Measurements from ENCODE around the gene FANCC. TPM values are rescaled to one million over a fixed set of nuclear protein-coding genes. Genes with fewer than 3 reads are reported as not detected.

FANCC gene
- total RNA-seq, 2 experiments from 2014 or later, result 18.4 to 18.8 TPM

GRCh38 chr9:95104980-95105379, 212.5 kb downstream of the FANCC start:
- Mint-ChIP-seq H3K9me3 (ENCODE audit: low read depth) (no peaks in the 10 kb centered on the region), H3K36me3 (no peaks in the 10 kb centered on the region), H3K27me3 (no peaks in the 10 kb centered on the region), H3K4me1 (no peaks in the 10 kb centered on the region), H3K27ac (no peak overlapping the region), H3K4me3 (no peak overlapping the region)
- ATAC-seq (no peak), DNase-seq (no peak)
- CTCF ChIA-PET, result no interaction called here

GRCh38 chr9:95104581-95104960, 212.9 kb downstream of the FANCC start:
- no peaks in the 10 kb centered on the region for H3K36me3 Mint-ChIP-seq
- H3K4me3 Mint-ChIP-seq, result no peak overlapping the region
- H3K4me1 Mint-ChIP-seq, result no peaks in the 10 kb centered on the region
- H3K9me3 Mint-ChIP-seq (ENCODE audit: low read depth), result no peaks in the 10 kb centered on the region
- H3K27ac Mint-ChIP-seq, result no peak overlapping the region
- CTCF ChIA-PET, result no interaction called here
- H3K27me3 Mint-ChIP-seq, result no peaks in the 10 kb centered on the region
- DNase-seq, result no peak
- no peak for ATAC-seq

GRCh38 chr9:95103871-95104580, 213.5 kb downstream of the FANCC start:
- Mint-ChIP-seq H3K4me1 (no peaks in the 10 kb centered on the region), H3K27me3 (no peaks in the 10 kb centered on the region), H3K36me3 (no peaks in the 10 kb centered on the region), H3K4me3 (no peak overlapping the region), H3K27ac (no peak overlapping the region), H3K9me3 (ENCODE audit: low read depth) (no peaks in the 10 kb centered on the region)
- ATAC-seq (no peak), DNase-seq (no peak)
- CTCF ChIA-PET, result no interaction called here

GRCh38 chr9:95103281-95103771, 214.2 kb downstream of the FANCC start:
- no peak for DNase-seq
- Mint-ChIP-seq H3K27ac (no peak overlapping the region), H3K4me1 (no peaks in the 10 kb centered on the region), H3K9me3 (ENCODE audit: low read depth) (no peaks in the 10 kb centered on the region), H3K36me3 (no peaks in the 10 kb centered on the region), H3K4me3 (no peak overlapping the region), H3K27me3 (no peaks in the 10 kb centered on the region)
- ATAC-seq, result no peak
- CTCF ChIA-PET, result no interaction called here

- CTCF ChIA-PET, result no interaction called here
- Mint-ChIP-seq H3K9me3 (ENCODE audit: low read depth) (no peaks in the 10 kb centered on the region), H3K27ac (no peak overlapping the region), H3K36me3 (no peaks in the 10 kb centered on the region), H3K27me3 (no peaks in the 10 kb centered on the region), H3K4me1 (no peaks in the 10 kb centered on the region), H3K4me3 (no peak overlapping the region)
- DNase-seq, result no peak
- ATAC-seq, result no peak
Measured at GRCh38 chr9:95102572-95102971, 214.9 kb downstream of the FANCC start.

- CTCF ChIA-PET, result no interaction called here
- Mint-ChIP-seq H3K9me3 (ENCODE audit: low read depth) (no peaks in the 10 kb centered on the region), H3K4me1 (no peaks in the 10 kb centered on the region), H3K36me3 (no peaks in the 10 kb centered on the region), H3K4me3 (no peak overlapping the region), H3K27me3 (no peaks in the 10 kb centered on the region), H3K27ac (no peak overlapping the region)
- no peak for ATAC-seq
- DNase-seq, result no peak
Measured at GRCh38 chr9:95102001-95102433, 215.5 kb downstream of the FANCC start.

- H3K27ac Mint-ChIP-seq, result no peak overlapping the region
- no peak for ATAC-seq
- CTCF ChIA-PET, result no interaction called here
- no peak for DNase-seq
- no peaks in the 10 kb centered on the region for H3K4me1 Mint-ChIP-seq
- no peaks in the 10 kb centered on the region for H3K27me3 Mint-ChIP-seq
- H3K4me3 Mint-ChIP-seq, result no peak overlapping the region
- H3K9me3 Mint-ChIP-seq (ENCODE audit: low read depth), result no peaks in the 10 kb centered on the region
- no peaks in the 10 kb centered on the region for H3K36me3 Mint-ChIP-seq
Measured at GRCh38 chr9:95101326-95101725, 216.2 kb downstream of the FANCC start.

GRCh38 chr9:95100071-95100627, 217.4 kb downstream of the FANCC start:
- Mint-ChIP-seq H3K9me3 (ENCODE audit: low read depth) (no peaks in the 10 kb centered on the region), H3K36me3 (no peaks in the 10 kb centered on the region), H3K4me1 (no peaks in the 10 kb centered on the region), H3K4me3 (no peak overlapping the region), H3K27me3 (no peaks in the 10 kb centered on the region), H3K27ac (no peak overlapping the region)
- DNase-seq, result no peak
- CTCF ChIA-PET, result no interaction called here
- no peak for ATAC-seq

GRCh38 chr9:95099321-95100070, 218.0 kb downstream of the FANCC start:
- ATAC-seq (no peak), DNase-seq (no peak)
- H3K36me3 Mint-ChIP-seq, result no peaks in the 10 kb centered on the region
- no peaks in the 10 kb centered on the region for H3K9me3 Mint-ChIP-seq (ENCODE audit: low read depth)
- H3K4me3 Mint-ChIP-seq, result no peak overlapping the region
- H3K27me3 Mint-ChIP-seq, result no peaks in the 10 kb centered on the region
- CTCF ChIA-PET, result no interaction called here
- H3K27ac Mint-ChIP-seq, result no peak overlapping the region
- H3K4me1 Mint-ChIP-seq, result no peaks in the 10 kb centered on the region

GRCh38 chr9:95098391-95098921, 219.1 kb downstream of the FANCC start:
- Mint-ChIP-seq H3K27ac (no peak overlapping the region), H3K4me3 (no peak overlapping the region), H3K4me1 (no peaks in the 10 kb centered on the region), H3K9me3 (ENCODE audit: low read depth) (no peaks in the 10 kb centered on the region), H3K27me3 (no peaks in the 10 kb centered on the region), H3K36me3 (no peaks in the 10 kb centered on the region)
- CTCF ChIA-PET, result no interaction called here
- no peak for ATAC-seq
- no peak for DNase-seq

- no peaks in the 10 kb centered on the region for H3K9me3 Mint-ChIP-seq (ENCODE audit: low read depth)
- ATAC-seq (no peak), DNase-seq (no peak)
- H3K4me3 Mint-ChIP-seq, result no peak overlapping the region
- no peaks in the 10 kb centered on the region for H3K36me3 Mint-ChIP-seq
- H3K4me1 Mint-ChIP-seq, result peaks cover 9% of the 10 kb centered on the region
- CTCF ChIA-PET, result no interaction called here
- H3K27me3 Mint-ChIP-seq, result no peaks in the 10 kb centered on the region
- H3K27ac Mint-ChIP-seq, result no peak overlapping the region
Measured at GRCh38 chr9:95097279-95097678, 220.2 kb downstream of the FANCC start.

- DNase-seq (no peak), ATAC-seq (no peak)
- H3K27ac Mint-ChIP-seq, result no peak overlapping the region
- H3K9me3 Mint-ChIP-seq (ENCODE audit: low read depth), result no peaks in the 10 kb centered on the region
- CTCF ChIA-PET, result no interaction called here
- peaks cover 9% of the 10 kb centered on the region for H3K4me1 Mint-ChIP-seq
- no peaks in the 10 kb centered on the region for H3K36me3 Mint-ChIP-seq
- H3K4me3 Mint-ChIP-seq, result no peak overlapping the region
- no peaks in the 10 kb centered on the region for H3K27me3 Mint-ChIP-seq
Measured at GRCh38 chr9:95096807-95097206, 220.7 kb downstream of the FANCC start.

GRCh38 chr9:95096381-95096780, 221.1 kb downstream of the FANCC start:
- H3K27me3 Mint-ChIP-seq, result no peaks in the 10 kb centered on the region
- H3K27ac Mint-ChIP-seq, result no peak overlapping the region
- H3K4me3 Mint-ChIP-seq, result no peak overlapping the region
- ATAC-seq (no peak), DNase-seq (no peak)
- H3K36me3 Mint-ChIP-seq, result no peaks in the 10 kb centered on the region
- peaks cover 9% of the 10 kb centered on the region for H3K4me1 Mint-ChIP-seq
- CTCF ChIA-PET, result no interaction called here
- H3K9me3 Mint-ChIP-seq (ENCODE audit: low read depth), result no peaks in the 10 kb centered on the region
